ENCODE results near the gene HECW1.

DNA sequence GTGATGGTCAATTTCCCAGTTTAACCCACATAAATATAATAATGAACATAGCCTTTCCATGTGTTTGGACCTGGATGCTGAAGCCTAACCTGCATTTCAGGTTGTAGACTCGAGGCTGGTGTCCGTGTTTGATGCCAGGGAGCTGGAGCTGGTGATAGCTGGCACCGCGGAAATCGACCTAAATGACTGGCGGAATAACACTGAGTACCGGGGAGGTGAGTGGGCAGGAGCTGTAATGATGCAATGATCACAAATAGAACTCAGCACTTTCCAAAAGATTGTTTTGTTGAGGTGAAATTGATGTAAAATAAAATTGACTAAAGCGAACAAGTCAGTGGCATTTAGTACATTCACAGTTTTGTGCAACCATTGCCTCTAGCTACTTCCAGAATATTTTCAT, 439.7 kb downstream of the HECW1 start:
- TF ChIP-seq, protein P1, sequence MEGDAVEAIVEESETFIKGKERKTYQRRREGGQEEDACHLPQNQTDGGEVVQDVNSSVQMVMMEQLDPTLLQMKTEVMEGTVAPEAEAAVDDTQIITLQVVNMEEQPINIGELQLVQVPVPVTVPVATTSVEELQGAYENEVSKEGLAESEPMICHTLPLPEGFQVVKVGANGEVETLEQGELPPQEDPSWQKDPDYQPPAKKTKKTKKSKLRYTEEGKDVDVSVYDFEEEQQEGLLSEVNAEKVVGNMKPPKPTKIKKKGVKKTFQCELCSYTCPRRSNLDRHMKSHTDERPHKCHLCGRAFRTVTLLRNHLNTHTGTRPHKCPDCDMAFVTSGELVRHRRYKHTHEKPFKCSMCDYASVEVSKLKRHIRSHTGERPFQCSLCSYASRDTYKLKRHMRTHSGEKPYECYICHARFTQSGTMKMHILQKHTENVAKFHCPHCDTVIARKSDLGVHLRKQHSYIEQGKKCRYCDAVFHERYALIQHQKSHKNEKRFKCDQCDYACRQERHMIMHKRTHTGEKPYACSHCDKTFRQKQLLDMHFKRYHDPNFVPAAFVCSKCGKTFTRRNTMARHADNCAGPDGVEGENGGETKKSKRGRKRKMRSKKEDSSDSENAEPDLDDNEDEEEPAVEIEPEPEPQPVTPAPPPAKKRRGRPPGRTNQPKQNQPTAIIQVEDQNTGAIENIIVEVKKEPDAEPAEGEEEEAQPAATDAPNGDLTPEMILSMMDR (IDR thresholded peaks at IDR 0.05), result no peak
- TF ChIP-seq POLR2AphosphoS5 (IDR thresholded peaks at IDR 0.05; ENCODE audit: low read depth, low read length) (no peak), TCF7L2 (IDR thresholded peaks at IDR 0.05; ENCODE audit: low read depth, low read length) (no peak), SIN3A (IDR thresholded peaks at IDR 0.05; ENCODE audit: borderline replicate concordance, insufficient read depth, low read depth, low read length) (no peak)
- TF ChIP-seq, protein P2, sequence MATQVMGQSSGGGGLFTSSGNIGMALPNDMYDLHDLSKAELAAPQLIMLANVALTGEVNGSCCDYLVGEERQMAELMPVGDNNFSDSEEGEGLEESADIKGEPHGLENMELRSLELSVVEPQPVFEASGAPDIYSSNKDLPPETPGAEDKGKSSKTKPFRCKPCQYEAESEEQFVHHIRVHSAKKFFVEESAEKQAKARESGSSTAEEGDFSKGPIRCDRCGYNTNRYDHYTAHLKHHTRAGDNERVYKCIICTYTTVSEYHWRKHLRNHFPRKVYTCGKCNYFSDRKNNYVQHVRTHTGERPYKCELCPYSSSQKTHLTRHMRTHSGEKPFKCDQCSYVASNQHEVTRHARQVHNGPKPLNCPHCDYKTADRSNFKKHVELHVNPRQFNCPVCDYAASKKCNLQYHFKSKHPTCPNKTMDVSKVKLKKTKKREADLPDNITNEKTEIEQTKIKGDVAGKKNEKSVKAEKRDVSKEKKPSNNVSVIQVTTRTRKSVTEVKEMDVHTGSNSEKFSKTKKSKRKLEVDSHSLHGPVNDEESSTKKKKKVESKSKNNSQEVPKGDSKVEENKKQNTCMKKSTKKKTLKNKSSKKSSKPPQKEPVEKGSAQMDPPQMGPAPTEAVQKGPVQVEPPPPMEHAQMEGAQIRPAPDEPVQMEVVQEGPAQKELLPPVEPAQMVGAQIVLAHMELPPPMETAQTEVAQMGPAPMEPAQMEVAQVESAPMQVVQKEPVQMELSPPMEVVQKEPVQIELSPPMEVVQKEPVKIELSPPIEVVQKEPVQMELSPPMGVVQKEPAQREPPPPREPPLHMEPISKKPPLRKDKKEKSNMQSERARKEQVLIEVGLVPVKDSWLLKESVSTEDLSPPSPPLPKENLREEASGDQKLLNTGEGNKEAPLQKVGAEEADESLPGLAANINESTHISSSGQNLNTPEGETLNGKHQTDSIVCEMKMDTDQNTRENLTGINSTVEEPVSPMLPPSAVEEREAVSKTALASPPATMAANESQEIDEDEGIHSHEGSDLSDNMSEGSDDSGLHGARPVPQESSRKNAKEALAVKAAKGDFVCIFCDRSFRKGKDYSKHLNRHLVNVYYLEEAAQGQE (IDR thresholded peaks at IDR 0.05; ENCODE audit: insufficient read depth in 1 of 2, low read depth in 2 of 2, low read length in 1 of 2), result no peak
